Naive thymus-derived CD4-positive, alpha-beta T cell (primary cell): ENCODE measurements around the gene PRKCA. TPM values are rescaled to one million over a fixed set of nuclear protein-coding genes. Genes with fewer than 3 reads are reported as not detected.
"Not testable (repeated sequence)": the region's sequence is repeated elsewhere in the genome, so short reads cannot be mapped to it uniquely, and the experiment has no call there.

ENCODE experiments used
- ATAC-seq: fragments of 150-1000 bp; cut with Tn5 transposase; 2 replicates; pipeline ENCODE4 v1.10.0; 2021; ENCODE audit warnings: mild to moderate bottlenecking, moderate library complexity
- CTCF ChIA-PET: fragments of 350-600 bp; sonication (Branson Sonifier 250); formaldehyde crosslinking; loops from one replicate; lab custom pipeline; 2021; ENCODE audit warnings: antibody characterized with exemption; lab: Charles Lee
- POLR2A ChIA-PET: fragments of 350-600 bp; sonication (Branson Sonifier 250); formaldehyde crosslinking; loops from one replicate; lab custom pipeline; 2021; ENCODE audit warnings: antibody characterized with exemption, inconsistent platforms; lab: Charles Lee
- DNase-seq, 9 donors: peaks; one replicate each; pipeline versions ENCODE4 v3.0.0 to v3.0.0-alpha.2; 2020 to 2022; ENCODE audit warnings: mixed read lengths in 1 of 9
- H3K27ac ChIP-seq: one replicate; pipeline ENCODE4 v1.7.0; 2013; ENCODE audit warnings: mild to moderate bottlenecking, low read depth, low read length, moderate library complexity
- H3K27me3 ChIP-seq, 2 donors: one replicate each; pipeline ENCODE4 v1.7.0; 2013; ENCODE audit warnings: low read length in 2 of 2, mild to moderate bottlenecking in 2 of 2, moderate library complexity in 2 of 2; ENCODE audit not compliant: control insufficient read depth in 2 of 2, insufficient read depth in 2 of 2
- H3K36me3 ChIP-seq, 3 experiments: 1 replicate in 2 of 3; 2 replicates in 1 of 3; pipeline ENCODE4 v1.7.0; 2013; ENCODE audit warnings: low read length in 3 of 3, mild to moderate bottlenecking in 3 of 3, moderate library complexity in 1 of 3; ENCODE audit not compliant: insufficient read depth in 3 of 3, control insufficient read depth in 2 of 3
- H3K4me1 ChIP-seq, 2 donors: one replicate each; pipeline ENCODE4 v1.7.0; 2013; ENCODE audit warnings: low read length in 2 of 2, mild to moderate bottlenecking in 2 of 2, moderate library complexity in 1 of 2; ENCODE audit not compliant: control insufficient read depth in 2 of 2, insufficient read depth in 2 of 2
- H3K4me3 ChIP-seq: 2 replicates; pipeline ENCODE4 v1.7.0; 2013; ENCODE audit warnings: mild to moderate bottlenecking, low read length
- H3K9me3 ChIP-seq, 3 experiments: 1 replicate in 2 of 3; 2 replicates in 1 of 3; pipeline ENCODE4 v1.7.0; 2013; ENCODE audit warnings: low read length in 3 of 3; ENCODE audit not compliant: control insufficient read depth in 2 of 3
- H3K27ac Mint-ChIP-seq, 9 donors: one replicate each; pipeline ENCODE4 v1.8.0; 2020 to 2022; ENCODE audit warnings: mixed read lengths in 9 of 9, mild to moderate bottlenecking in 8 of 9, moderate library complexity in 5 of 9, inconsistent platforms in 2 of 9
- H3K27me3 Mint-ChIP-seq, 5 donors: one replicate each; pipeline ENCODE4 v1.8.0; 2021 to 2022; ENCODE audit warnings: mixed read lengths in 5 of 5, mild to moderate bottlenecking in 1 of 5
- H3K36me3 Mint-ChIP-seq, 5 donors: one replicate each; pipeline ENCODE4 v1.8.0; 2020 to 2022; ENCODE audit warnings: mixed read lengths in 5 of 5, mild to moderate bottlenecking in 3 of 5, inconsistent platforms in 1 of 5
- H3K4me1 Mint-ChIP-seq, 7 donors: one replicate each; pipeline ENCODE4 v1.8.0; 2020 to 2022; ENCODE audit warnings: mixed read lengths in 7 of 7, mild to moderate bottlenecking in 3 of 7, inconsistent platforms in 1 of 7
- H3K4me3 Mint-ChIP-seq, 10 donors: one replicate each; pipeline ENCODE4 v1.8.0; 2020 to 2022; ENCODE audit warnings: mild to moderate bottlenecking in 10 of 10, mixed read lengths in 10 of 10, moderate library complexity in 6 of 10, inconsistent platforms in 2 of 10
- H3K9me3 Mint-ChIP-seq, 11 donors: one replicate each; pipeline ENCODE4 v1.8.0; 2020 to 2022; ENCODE audit warnings: mixed read lengths in 11 of 11, mild to moderate bottlenecking in 4 of 11, inconsistent platforms in 1 of 11, moderate library complexity in 1 of 11
- intact Hi-C, 2 donors: fragments of 100-400 bp; cut with micrococcal nuclease; formaldehyde crosslinking; loops; one replicate each; pipeline ENCODE4 v1.15.1; 2023
- polyA plus RNA-seq, 2 donors: library from polyadenylated mRNA; unstranded; fragments of 300-500 nt; fragmentation: Illumina TruSeq; gene quantifications; one replicate each; pipeline ENCODE4 v1.2.3, GENCODE V29; 2021
- total RNA-seq, 6 experiments: library from RNA in 5 of 6; stranded (reverse) in 5 of 6; gene quantifications; 1 replicate in 5 of 6; 2 replicates in 1 of 6; pipeline ENCODE4 v1.2.3 and lab custom pipeline; 2021 to 2026

PRKCA gene
- total and polyA plus RNA-seq, 7 experiments from 2014 or later, result 4.1 to 186 (median 122) TPM

- peaks cover 0 to 25% (median 16%) of the 10 kb centered on the region in 5 donors for H3K36me3 Mint-ChIP-seq
- H3K4me3 Mint-ChIP-seq, result no peak overlapping the region
- H3K27ac Mint-ChIP-seq, result peak overlapping the region in 3 of 9 donors; percentile 0 to 53 (median 31)
- peaks cover 0 to 2% (median 0%) of the 10 kb centered on the region in 11 donors for H3K9me3 Mint-ChIP-seq
- Histone ChIP-seq H3K4me3 (no peak overlapping the region), H3K27me3 (no peaks in the 10 kb centered on the region), H3K36me3 (no peaks in the 10 kb centered on the region), H3K27ac (no peak overlapping the region), H3K4me1 (peaks cover 0 to 21% of the 10 kb centered on the region in 2 donors), H3K9me3 (no peaks in the 10 kb centered on the region)
- H3K4me1 Mint-ChIP-seq, result peaks cover 25 to 94% (median 89%) of the 10 kb centered on the region in 7 donors
- H3K27me3 Mint-ChIP-seq, result no peaks in the 10 kb centered on the region
- POLR2A ChIA-PET, result no interaction called here
- no peak for ATAC-seq
- DNase-seq, result no peak
- CTCF ChIA-PET, result no interaction called here
- intact Hi-C loops, result no loop called here
These were observed 184.7 kb downstream of the PRKCA start for GRCh38 chr17:66487121-66487520.

GRCh38 chr17:66487981-66488468, 185.6 kb downstream of the PRKCA start:
- intact Hi-C loops, result no loop called here
- ChIA-PET CTCF (no interaction called here), POLR2A (no interaction called here)
- H3K27ac Mint-ChIP-seq, result peak overlapping the region in 4 of 9 donors; percentile 15 to 54 (median 31)
- Histone ChIP-seq H3K27me3 (no peaks in the 10 kb centered on the region), H3K4me3 (no peak overlapping the region), H3K36me3 (no peaks in the 10 kb centered on the region), H3K27ac (no peak overlapping the region), H3K9me3 (no peaks in the 10 kb centered on the region), H3K4me1 (peaks cover 0 to 28% of the 10 kb centered on the region in 2 donors)
- peaks cover 26 to 94% (median 89%) of the 10 kb centered on the region in 7 donors for H3K4me1 Mint-ChIP-seq
- peak overlapping the region in 1 of 10 donors; percentile 24 for H3K4me3 Mint-ChIP-seq
- ATAC-seq (no peak), DNase-seq (no peak)
- H3K36me3 Mint-ChIP-seq, result peaks cover 0 to 29% (median 16%) of the 10 kb centered on the region in 5 donors
- H3K27me3 Mint-ChIP-seq, result no peaks in the 10 kb centered on the region
- peaks cover 0 to 2% (median 0%) of the 10 kb centered on the region in 11 donors for H3K9me3 Mint-ChIP-seq

GRCh38 chr17:66488864-66489263, 186.5 kb downstream of the PRKCA start:
- ATAC-seq (no peak), DNase-seq (no peak)
- Mint-ChIP-seq H3K4me1 (peaks cover 34 to 98% (median 93%) of the 10 kb centered on the region in 7 donors), H3K36me3 (peaks cover 0 to 34% (median 16%) of the 10 kb centered on the region in 5 donors), H3K27me3 (no peaks in the 10 kb centered on the region), H3K27ac (peak overlapping the region in 1 of 9 donors; percentile 31), H3K9me3 (peaks cover 0 to 2% (median 0%) of the 10 kb centered on the region in 11 donors), H3K4me3 (peak overlapping the region in 1 of 10 donors; percentile 1)
- no peak overlapping the region for H3K27ac ChIP-seq
- intact Hi-C loops, result no loop called here
- no peak overlapping the region for H3K4me3 ChIP-seq
- POLR2A ChIA-PET, result no interaction called here
- peaks cover 0 to 36% of the 10 kb centered on the region in 2 donors for H3K4me1 ChIP-seq
- H3K9me3 ChIP-seq, result no peaks in the 10 kb centered on the region
- CTCF ChIA-PET, result no interaction called here
- no peaks in the 10 kb centered on the region for H3K36me3 ChIP-seq
- H3K27me3 ChIP-seq, result no peaks in the 10 kb centered on the region

- H3K9me3 Mint-ChIP-seq, H3K27ac Mint-ChIP-seq, intact Hi-C loops, H3K36me3 ChIP-seq, CTCF ChIA-PET, ATAC-seq, H3K9me3 ChIP-seq, H3K27me3 ChIP-seq, H3K27ac ChIP-seq, DNase-seq, H3K4me3 ChIP-seq, POLR2A ChIA-PET, H3K27me3 Mint-ChIP-seq: not testable (repeated sequence)
- Mint-ChIP-seq H3K4me3 (peak overlapping the region in 1 of 10 donors; percentile 18), H3K36me3 (peaks cover 0 to 38% (median 20%) of the 10 kb centered on the region in 5 donors), H3K4me1 (peaks cover 36 to 98% (median 95%) of the 10 kb centered on the region in 7 donors)
- peaks cover 0 to 43% of the 10 kb centered on the region in 2 donors for H3K4me1 ChIP-seq
These were observed 187.2 kb downstream of the PRKCA start for GRCh38 chr17:66489576-66489975.

- peaks cover 0 to 2% (median 0%) of the 10 kb centered on the region in 11 donors for H3K9me3 Mint-ChIP-seq
- Histone ChIP-seq H3K4me1 (peaks cover 0 to 43% of the 10 kb centered on the region in 2 donors), H3K36me3 (peaks cover 0 to 5% (median 0%) of the 10 kb centered on the region in 3 experiments), H3K27me3 (no peaks in the 10 kb centered on the region), H3K27ac (no peak overlapping the region), H3K4me3 (no peak overlapping the region), H3K9me3 (no peaks in the 10 kb centered on the region)
- no peak for ATAC-seq
- ChIA-PET POLR2A (no interaction called here), CTCF (no interaction called here)
- peak overlapping the region in 7 of 9 donors; percentile 28 to 68 (median 54) for H3K27ac Mint-ChIP-seq
- H3K36me3 Mint-ChIP-seq, result peaks cover 3 to 36% (median 18%) of the 10 kb centered on the region in 5 donors
- no peaks in the 10 kb centered on the region for H3K27me3 Mint-ChIP-seq
- peak overlapping the region in 7 of 10 donors; percentile 6 to 58 (median 34) for H3K4me3 Mint-ChIP-seq
- intact Hi-C loops, result loop anchor here (2.0 to 5.0 kb wide), 2 partner anchors 22 to 51 kb away; no protein-coding TSS in a partner anchor
- peaks cover 33 to 98% (median 90%) of the 10 kb centered on the region in 7 donors for H3K4me1 Mint-ChIP-seq
- DNase-seq, result peak in 5 of 9 donors; percentile 8 to 41 (median 19)
These were observed 188.8 kb downstream of the PRKCA start for GRCh38 chr17:66491213-66491612.

GRCh38 chr17:66491665-66492064, 189.3 kb downstream of the PRKCA start:
- Mint-ChIP-seq H3K4me1 (peaks cover 33 to 94% (median 85%) of the 10 kb centered on the region in 7 donors), H3K9me3 (peaks cover 0 to 2% (median 0%) of the 10 kb centered on the region in 11 donors), H3K4me3 (peak overlapping the region in 4 of 10 donors; percentile 17 to 58 (median 42)), H3K27ac (peak overlapping the region in 8 of 9 donors; percentile 28 to 68 (median 55)), H3K36me3 (peaks cover 3 to 34% (median 18%) of the 10 kb centered on the region in 5 donors), H3K27me3 (no peaks in the 10 kb centered on the region)
- no peak overlapping the region for H3K27ac ChIP-seq
- peaks cover 0 to 40% of the 10 kb centered on the region in 2 donors for H3K4me1 ChIP-seq
- POLR2A ChIA-PET, result no interaction called here
- intact Hi-C loops, result loop anchor here (2.0 to 5.0 kb wide), 2 partner anchors 23 to 51 kb away; no protein-coding TSS in a partner anchor
- CTCF ChIA-PET, result no interaction called here
- ATAC-seq (no peak), DNase-seq (no peak)
- peaks cover 0 to 7% (median 0%) of the 10 kb centered on the region in 3 experiments for H3K36me3 ChIP-seq
- H3K4me3 ChIP-seq, result no peak overlapping the region
- no peaks in the 10 kb centered on the region for H3K9me3 ChIP-seq
- H3K27me3 ChIP-seq, result no peaks in the 10 kb centered on the region
